Measurements from ENCODE around the gene ITGB1.

ITGB1 gene

GRCh38 chr10:32890444-32890843 lies 67.6 kb downstream of the ITGB1 start:
- Histone ChIP-seq H3F3A (ENCODE audit: control insufficient read depth, insufficient read depth) (peaks cover 10% of the 10 kb centered on the region; the same call in 1 of the 2 replicates), H3K4me1 (ENCODE audit: control insufficient read depth, low read length) (no peaks in the 10 kb centered on the region), H3K36me3 (ENCODE audit: control insufficient read depth, low read length) (no peaks in the 10 kb centered on the region), H3K9me2 (replicated peaks; ENCODE audit: control insufficient read depth, low read length) (no peaks in the 10 kb centered on the region), H3K79me2 (ENCODE audit: control insufficient read depth, low read length) (no peaks in the 10 kb centered on the region), H3K4me2 (ENCODE audit: low read length) (no peak overlapping the region), H3K9me3 (ENCODE audit: control insufficient read depth, insufficient read depth, low read length) (no peaks in the 10 kb centered on the region), H3K27me3 (ENCODE audit: control insufficient read depth, low read length) (no peaks in the 10 kb centered on the region), H3K4me3 (ENCODE audit: low read length) (no peak overlapping the region), H3K27ac (ENCODE audit: low read depth, low read length) (no peak overlapping the region), H4K20me1 (ENCODE audit: control insufficient read depth, insufficient read depth, low read depth, low read length) (no peaks in the 10 kb centered on the region)
- TF ChIP-seq, protein P1, sequence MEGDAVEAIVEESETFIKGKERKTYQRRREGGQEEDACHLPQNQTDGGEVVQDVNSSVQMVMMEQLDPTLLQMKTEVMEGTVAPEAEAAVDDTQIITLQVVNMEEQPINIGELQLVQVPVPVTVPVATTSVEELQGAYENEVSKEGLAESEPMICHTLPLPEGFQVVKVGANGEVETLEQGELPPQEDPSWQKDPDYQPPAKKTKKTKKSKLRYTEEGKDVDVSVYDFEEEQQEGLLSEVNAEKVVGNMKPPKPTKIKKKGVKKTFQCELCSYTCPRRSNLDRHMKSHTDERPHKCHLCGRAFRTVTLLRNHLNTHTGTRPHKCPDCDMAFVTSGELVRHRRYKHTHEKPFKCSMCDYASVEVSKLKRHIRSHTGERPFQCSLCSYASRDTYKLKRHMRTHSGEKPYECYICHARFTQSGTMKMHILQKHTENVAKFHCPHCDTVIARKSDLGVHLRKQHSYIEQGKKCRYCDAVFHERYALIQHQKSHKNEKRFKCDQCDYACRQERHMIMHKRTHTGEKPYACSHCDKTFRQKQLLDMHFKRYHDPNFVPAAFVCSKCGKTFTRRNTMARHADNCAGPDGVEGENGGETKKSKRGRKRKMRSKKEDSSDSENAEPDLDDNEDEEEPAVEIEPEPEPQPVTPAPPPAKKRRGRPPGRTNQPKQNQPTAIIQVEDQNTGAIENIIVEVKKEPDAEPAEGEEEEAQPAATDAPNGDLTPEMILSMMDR (IDR thresholded peaks at IDR 0.05; ENCODE audit: low read depth, low read length, poor library complexity, severe bottlenecking): no peak
- TF ChIP-seq EZH2phosphoT487 (IDR thresholded peaks at IDR 0.05; ENCODE audit: borderline replicate concordance, low read length): no peak

DNA sequence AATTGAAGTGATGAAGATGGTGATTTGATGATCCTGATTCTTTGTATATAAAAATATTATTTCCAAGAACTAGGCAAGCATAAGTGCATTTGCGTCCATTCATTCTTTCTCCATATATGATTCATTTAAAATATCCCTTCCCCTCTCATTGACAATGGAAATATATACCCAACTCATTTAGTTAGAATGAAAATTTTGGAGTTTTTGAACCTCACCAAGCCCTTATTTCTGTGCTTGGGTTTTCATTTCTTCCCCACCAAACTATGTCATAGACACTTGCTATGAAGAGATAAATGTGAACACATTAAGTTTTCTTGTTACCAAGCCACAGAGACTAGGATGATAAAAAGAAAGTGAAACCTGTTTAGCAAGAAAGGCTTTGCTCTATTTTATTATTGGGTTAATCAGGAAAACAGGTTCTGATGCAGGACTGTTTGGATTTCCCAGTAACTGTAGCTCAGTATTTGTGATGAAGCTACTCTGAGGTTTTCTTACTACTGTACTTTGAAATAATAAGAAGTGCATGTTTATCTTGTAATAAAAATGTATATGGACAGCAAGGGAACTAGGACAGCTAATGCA lies 68.3 kb downstream of the ITGB1 start:
- Histone ChIP-seq H3K4me3 (ENCODE audit: low read length) (no peak overlapping the region), H4K20me1 (ENCODE audit: control insufficient read depth, insufficient read depth, low read depth, low read length) (no peaks in the 10 kb centered on the region), H3K4me1 (ENCODE audit: control insufficient read depth, low read length) (no peaks in the 10 kb centered on the region), H3K9me2 (replicated peaks; ENCODE audit: control insufficient read depth, low read length) (no peaks in the 10 kb centered on the region), H3K36me3 (ENCODE audit: control insufficient read depth, low read length) (no peaks in the 10 kb centered on the region), H3K79me2 (ENCODE audit: control insufficient read depth, low read length) (no peaks in the 10 kb centered on the region), H3K27ac (ENCODE audit: low read depth, low read length) (no peak overlapping the region), H3F3A (ENCODE audit: control insufficient read depth, insufficient read depth) (peaks cover 10% of the 10 kb centered on the region; the same call in 1 of the 2 replicates), H3K27me3 (ENCODE audit: control insufficient read depth, low read length) (no peaks in the 10 kb centered on the region), H3K4me2 (ENCODE audit: low read length) (no peak overlapping the region), H3K9me3 (ENCODE audit: control insufficient read depth, insufficient read depth, low read length) (no peaks in the 10 kb centered on the region)
- TF ChIP-seq, protein P1 (IDR thresholded peaks at IDR 0.05; ENCODE audit: low read depth, low read length, poor library complexity, severe bottlenecking): no peak
- TF ChIP-seq EZH2phosphoT487 (IDR thresholded peaks at IDR 0.05; ENCODE audit: borderline replicate concordance, low read length): no peak

GRCh38 chr10:32888161-32888927 lies 69.7 kb downstream of the ITGB1 start:
- H3K9me2 ChIP-seq (replicated peaks; ENCODE audit: control insufficient read depth, low read length): no peaks in the 10 kb centered on the region
- H3K9me3 ChIP-seq (ENCODE audit: control insufficient read depth, insufficient read depth, low read length): no peaks in the 10 kb centered on the region
- no peaks in the 10 kb centered on the region for H3K4me1 ChIP-seq (ENCODE audit: control insufficient read depth, low read length)
- H3K4me3 ChIP-seq (ENCODE audit: low read length): no peak overlapping the region
- H3K4me2 ChIP-seq (ENCODE audit: low read length): no peak overlapping the region
- no peaks in the 10 kb centered on the region for H3K36me3 ChIP-seq (ENCODE audit: control insufficient read depth, low read length)
- no peaks in the 10 kb centered on the region for H3K79me2 ChIP-seq (ENCODE audit: control insufficient read depth, low read length)
- no peaks in the 10 kb centered on the region for H4K20me1 ChIP-seq (ENCODE audit: control insufficient read depth, insufficient read depth, low read depth, low read length)
- H3K27ac ChIP-seq (ENCODE audit: low read depth, low read length): no peak overlapping the region
- H3K27me3 ChIP-seq (ENCODE audit: control insufficient read depth, low read length): no peaks in the 10 kb centered on the region
- TF ChIP-seq EZH2phosphoT487 (IDR thresholded peaks at IDR 0.05; ENCODE audit: borderline replicate concordance, low read length): no peak
- TF ChIP-seq, protein P1 (IDR thresholded peaks at IDR 0.05; ENCODE audit: low read depth, low read length, poor library complexity, severe bottlenecking): no peak
- peaks cover 4% of the 10 kb centered on the region; the same call in 1 of the 2 replicates for H3F3A ChIP-seq (ENCODE audit: control insufficient read depth, insufficient read depth)

All from DOHH2 (cell line).